Skeletal muscle satellite cell (primary cell): ENCODE measurements around the gene RAB32. TPM values are rescaled to one million over a fixed set of nuclear protein-coding genes. Genes with fewer than 3 reads are reported as not detected.

Source experiments
- H3K27me3 ChIP-seq: 2 replicates; pipeline ENCODE4 v1.7.0; 2013; ENCODE audit warnings: low read length; ENCODE audit not compliant: control insufficient read depth, insufficient read depth
- H3K36me3 ChIP-seq: 2 replicates; pipeline ENCODE4 v1.7.0; 2013; ENCODE audit warnings: mild to moderate bottlenecking, control low read depth, low read length; ENCODE audit not compliant: insufficient read depth
- H3K4me1 ChIP-seq: 2 replicates; pipeline ENCODE4 v1.7.0; 2013; ENCODE audit warnings: low read length; ENCODE audit not compliant: control insufficient read depth, insufficient read depth
- H3K4me2 ChIP-seq: 2 replicates; pipeline ENCODE4 v1.7.0; 2013; ENCODE audit warnings: mild to moderate bottlenecking, low read length
- H3K4me3 ChIP-seq: 2 replicates; pipeline ENCODE4 v1.7.0; 2013; ENCODE audit warnings: low read length
- H3K9ac ChIP-seq: 2 replicates; pipeline ENCODE4 v1.7.0; 2013; ENCODE audit warnings: mild to moderate bottlenecking, low read depth, low read length, moderate library complexity
- H3K9me3 ChIP-seq: replicated peaks from 2 replicates; pipeline ENCODE4 v1.7.0; 2013; ENCODE audit warnings: mild to moderate bottlenecking, control low read depth, low read length
- total RNA-seq: library from RNA; depleted of rRNA; stranded (reverse); fragments of >200 nt; gene quantifications from 2 replicates; pipeline ENCODE4 v1.2.3, GENCODE V29; 2012; rRNA removed

RAB32 gene
- total RNA-seq, result 67.5 and 81.1 TPM in 2 replicates

- H3K4me2 ChIP-seq, result peak within 1 kb of the TSS; percentile 93
- H3K9ac ChIP-seq, result peak within 1 kb of the TSS; percentile 99
- H3K4me3 ChIP-seq, result peak within 1 kb of the TSS; percentile 97
- no peaks in the 10 kb centered on the region for H3K9me3 ChIP-seq
- no peaks in the 10 kb centered on the region for H3K27me3 ChIP-seq
- H3K36me3 ChIP-seq, result no peaks in the 10 kb centered on the region
- peaks cover 29% of the 10 kb centered on the region for H3K4me1 ChIP-seq
Measured at GRCh38 chr6:146543211-146543939, at the start of gene RAB32. RAB32 (plus strand) TSS chr6:146543833; CDS start chr6:146543872, 39 bp downstream.

GRCh38 chr6:146498309-146498708 is 45.3 kb upstream of the RAB32 start:
- Histone ChIP-seq H3K9me3 (no peaks in the 10 kb centered on the region), H3K4me3 (no peak overlapping the region), H3K4me1 (no peaks in the 10 kb centered on the region), H3K4me2 (no peak overlapping the region), H3K36me3 (no peaks in the 10 kb centered on the region), H3K27me3 (no peaks in the 10 kb centered on the region), H3K9ac (no peak overlapping the region)

- H3K4me1 ChIP-seq, result no peaks in the 10 kb centered on the region
- H3K4me2 ChIP-seq, result no peak overlapping the region
- no peaks in the 10 kb centered on the region for H3K36me3 ChIP-seq
- no peaks in the 10 kb centered on the region for H3K9me3 ChIP-seq
- no peak overlapping the region for H3K4me3 ChIP-seq
- no peak overlapping the region for H3K9ac ChIP-seq
- no peaks in the 10 kb centered on the region for H3K27me3 ChIP-seq
Measured at GRCh38 chr6:146503096-146503495, 40.5 kb upstream of the RAB32 start.

GRCh38 chr6:146515212-146515611 is 28.4 kb upstream of the RAB32 start:
- Histone ChIP-seq H3K9ac (no peak overlapping the region), H3K4me1 (no peaks in the 10 kb centered on the region), H3K4me3 (no peak overlapping the region), H3K36me3 (no peaks in the 10 kb centered on the region), H3K27me3 (no peaks in the 10 kb centered on the region), H3K4me2 (no peak overlapping the region), H3K9me3 (no peaks in the 10 kb centered on the region)

GRCh38 chr6:146526192-146526591 is 17.4 kb upstream of the RAB32 start:
- Histone ChIP-seq H3K9me3 (no peaks in the 10 kb centered on the region), H3K4me2 (no peak overlapping the region), H3K4me3 (no peak overlapping the region), H3K9ac (no peak overlapping the region), H3K36me3 (no peaks in the 10 kb centered on the region), H3K4me1 (no peaks in the 10 kb centered on the region), H3K27me3 (no peaks in the 10 kb centered on the region)

GRCh38 chr6:146532702-146533101 is 10.9 kb upstream of the RAB32 start:
- no peaks in the 10 kb centered on the region for H3K9me3 ChIP-seq
- no peak overlapping the region for H3K9ac ChIP-seq
- no peaks in the 10 kb centered on the region for H3K36me3 ChIP-seq
- no peak overlapping the region for H3K4me2 ChIP-seq
- H3K4me3 ChIP-seq, result no peak overlapping the region
- no peaks in the 10 kb centered on the region for H3K27me3 ChIP-seq
- no peaks in the 10 kb centered on the region for H3K4me1 ChIP-seq

GRCh38 chr6:146542881-146543210 is 787 bp upstream of the RAB32 start:
- Histone ChIP-seq H3K9ac (peak overlapping the region; percentile 99), H3K36me3 (no peaks in the 10 kb centered on the region), H3K9me3 (no peaks in the 10 kb centered on the region), H3K27me3 (no peaks in the 10 kb centered on the region), H3K4me2 (peak overlapping the region; percentile 82), H3K4me1 (peaks cover 26% of the 10 kb centered on the region), H3K4me3 (peak overlapping the region; percentile 97)

GRCh38 chr6:146543940-146544615 is 445 bp downstream of the RAB32 start:
- H3K4me1 ChIP-seq, result peaks cover 29% of the 10 kb centered on the region
- H3K9me3 ChIP-seq, result no peaks in the 10 kb centered on the region
- H3K4me2 ChIP-seq, result peak overlapping the region; percentile 93
- no peaks in the 10 kb centered on the region for H3K36me3 ChIP-seq
- H3K27me3 ChIP-seq, result no peaks in the 10 kb centered on the region
- peak overlapping the region; percentile 97 for H3K4me3 ChIP-seq
- peak overlapping the region; percentile 99 for H3K9ac ChIP-seq

GRCh38 chr6:146544616-146545182 is 1.1 kb downstream of the RAB32 start:
- H3K9ac ChIP-seq, result peak overlapping the region; percentile 99
- H3K4me1 ChIP-seq, result peaks cover 29% of the 10 kb centered on the region
- H3K36me3 ChIP-seq, result peaks cover 5% of the 10 kb centered on the region
- H3K4me2 ChIP-seq, result peak overlapping the region; percentile 93
- H3K9me3 ChIP-seq, result no peaks in the 10 kb centered on the region
- H3K4me3 ChIP-seq, result peak overlapping the region; percentile 97
- no peaks in the 10 kb centered on the region for H3K27me3 ChIP-seq

GRCh38 chr6:146545581-146545980 is 1.9 kb downstream of the RAB32 start:
- H3K9ac ChIP-seq, result peak overlapping the region; percentile 99
- no peaks in the 10 kb centered on the region for H3K9me3 ChIP-seq
- H3K36me3 ChIP-seq, result peaks cover 11% of the 10 kb centered on the region
- H3K4me2 ChIP-seq, result peak overlapping the region; percentile 93
- H3K4me1 ChIP-seq, result peaks cover 29% of the 10 kb centered on the region
- H3K27me3 ChIP-seq, result no peaks in the 10 kb centered on the region
- peak overlapping the region; percentile 97 for H3K4me3 ChIP-seq

- peaks cover 36% of the 10 kb centered on the region for H3K4me1 ChIP-seq
Measured at GRCh38 chr6:146546443-146547043, 2.9 kb downstream of the RAB32 start.

More at GRCh38 chr6:146546443-146547043, 2.9 kb downstream of the RAB32 start:
- H3K4me3 ChIP-seq, result peak overlapping the region; percentile 97
- H3K9me3 ChIP-seq, result no peaks in the 10 kb centered on the region
- H3K36me3 ChIP-seq, result peaks cover 15% of the 10 kb centered on the region
- peak overlapping the region; percentile 93 for H3K4me2 ChIP-seq
- no peaks in the 10 kb centered on the region for H3K27me3 ChIP-seq
- H3K9ac ChIP-seq, result peak overlapping the region; percentile 99
